Subcutaneous adipose tissue (tissue), 4 donors: ENCODE data around the gene CORO6. TPM values are rescaled to one million over a fixed set of nuclear protein-coding genes. Genes with fewer than 3 reads are reported as not detected.

Source experiments
- total RNA-seq, 4 donors: library from RNA; depleted of rRNA; stranded (reverse); fragments of >200 nt; gene quantifications; one replicate each; pipeline ENCODE4 v1.1.0, GENCODE V29; 2016
- TF ChIP-seq, protein P1 (sequence below): fragments of 450-650 bp; IDR thresholded peaks from one replicate; pipeline ENCODE4 v1.5.1; 2016; ENCODE audit warnings: low read depth, mild to moderate bottlenecking, control low read depth, antibody characterized with exemption, moderate library complexity

Gene CORO6
- total RNA-seq, 4 donors from 2014 or later = 9.3 to 39.6 (median 32.4) TPM

DNA sequence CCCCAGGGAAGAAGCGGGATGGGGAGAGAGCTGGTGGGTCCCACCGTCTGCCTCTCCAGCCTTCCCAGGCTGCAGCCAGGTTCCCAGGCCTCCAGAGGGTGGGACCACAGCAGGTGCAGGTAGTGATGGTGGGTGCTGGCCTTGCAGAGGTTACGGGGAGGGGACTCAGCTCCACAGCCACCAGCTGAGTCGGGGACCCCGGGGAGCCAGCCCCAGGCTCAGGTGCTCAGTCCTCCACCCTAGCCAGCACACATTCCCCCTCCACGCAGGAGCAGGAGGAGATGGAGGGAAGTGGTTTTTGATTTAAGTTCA, 49.2 kb downstream of the CORO6 start:
- TF ChIP-seq, protein P1, sequence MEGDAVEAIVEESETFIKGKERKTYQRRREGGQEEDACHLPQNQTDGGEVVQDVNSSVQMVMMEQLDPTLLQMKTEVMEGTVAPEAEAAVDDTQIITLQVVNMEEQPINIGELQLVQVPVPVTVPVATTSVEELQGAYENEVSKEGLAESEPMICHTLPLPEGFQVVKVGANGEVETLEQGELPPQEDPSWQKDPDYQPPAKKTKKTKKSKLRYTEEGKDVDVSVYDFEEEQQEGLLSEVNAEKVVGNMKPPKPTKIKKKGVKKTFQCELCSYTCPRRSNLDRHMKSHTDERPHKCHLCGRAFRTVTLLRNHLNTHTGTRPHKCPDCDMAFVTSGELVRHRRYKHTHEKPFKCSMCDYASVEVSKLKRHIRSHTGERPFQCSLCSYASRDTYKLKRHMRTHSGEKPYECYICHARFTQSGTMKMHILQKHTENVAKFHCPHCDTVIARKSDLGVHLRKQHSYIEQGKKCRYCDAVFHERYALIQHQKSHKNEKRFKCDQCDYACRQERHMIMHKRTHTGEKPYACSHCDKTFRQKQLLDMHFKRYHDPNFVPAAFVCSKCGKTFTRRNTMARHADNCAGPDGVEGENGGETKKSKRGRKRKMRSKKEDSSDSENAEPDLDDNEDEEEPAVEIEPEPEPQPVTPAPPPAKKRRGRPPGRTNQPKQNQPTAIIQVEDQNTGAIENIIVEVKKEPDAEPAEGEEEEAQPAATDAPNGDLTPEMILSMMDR = no peak

GRCh38 chr17:29572691-29573557, 49.8 kb downstream of the CORO6 start:
- TF ChIP-seq, protein P1 = no peak

DNA sequence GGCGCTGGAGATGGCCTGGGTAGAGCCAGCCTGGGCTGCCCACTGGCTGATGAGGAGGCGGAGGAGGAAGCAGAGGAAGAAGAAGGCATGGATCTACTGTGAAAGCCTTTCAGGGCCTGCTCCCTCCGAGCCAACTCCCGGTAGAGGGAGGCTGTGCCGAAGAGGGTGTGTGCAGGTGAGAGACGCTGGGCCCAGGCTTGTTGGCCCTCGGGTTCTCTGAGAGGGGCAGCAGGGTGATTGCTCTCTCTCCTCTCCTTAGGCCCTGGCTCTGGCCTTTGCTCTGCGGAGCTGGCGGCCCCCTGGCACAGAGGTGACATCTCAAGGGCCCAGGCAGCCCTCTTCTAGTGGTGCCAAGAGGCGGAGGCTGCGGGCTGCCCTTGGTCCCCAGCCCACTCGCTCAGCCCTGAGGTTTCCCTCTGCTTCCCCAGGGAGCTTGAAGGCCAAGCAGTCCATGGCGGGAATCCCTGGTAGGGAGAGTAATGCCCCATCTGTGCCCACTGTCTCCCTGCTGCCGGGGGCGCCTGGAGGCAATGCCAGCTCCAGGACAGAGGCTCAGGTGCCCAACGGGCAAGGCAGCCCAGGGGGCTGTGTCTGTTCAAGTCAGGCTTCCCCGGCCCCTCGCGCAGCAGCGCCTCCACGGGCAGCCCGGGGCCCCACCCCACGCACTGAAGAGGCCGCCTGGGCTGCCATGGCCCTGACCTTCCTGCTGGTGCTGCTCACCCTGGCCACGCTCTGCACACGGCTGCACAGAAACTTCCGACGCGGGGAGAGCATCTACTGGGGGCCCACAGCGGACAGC, 50.6 kb downstream of the CORO6 start:
- TF ChIP-seq, protein P1 = no peak

DNA sequence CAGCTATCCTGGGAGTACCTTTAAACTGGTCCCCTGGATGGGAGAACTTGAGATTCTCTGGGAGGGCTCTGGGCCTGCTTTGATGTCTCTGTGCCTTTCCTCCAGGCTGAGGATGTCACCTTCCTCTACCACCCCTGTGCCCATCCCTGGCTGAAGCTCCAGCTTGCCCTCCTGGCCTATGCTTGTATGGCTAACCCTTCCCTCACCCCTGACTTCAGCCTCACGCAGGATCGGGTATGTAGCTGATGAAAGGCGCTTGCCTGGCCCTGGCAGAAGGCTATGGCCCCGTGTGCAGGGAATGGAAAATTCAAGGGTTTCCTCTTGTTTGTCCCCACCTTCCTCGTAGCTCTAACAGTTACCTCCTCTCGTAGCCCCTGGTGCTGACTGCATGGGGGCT, 51.2 kb downstream of the CORO6 start:
- TF ChIP-seq, protein P1 = no peak

- TF ChIP-seq, protein P1 = no peak
Measured at GRCh38 chr17:29570521-29570920, 52.2 kb downstream of the CORO6 start.

- TF ChIP-seq, protein P1 = no peak
Measured at GRCh38 chr17:29569245-29569950, 53.3 kb downstream of the CORO6 start.
